HepG2 (cell line): ENCODE results near the gene OLR1. TPM values are rescaled to one million over a fixed set of nuclear protein-coding genes. Genes with fewer than 3 reads are reported as not detected.

Source experiments
- ADNP ChIP-seq: sonication (generic); formaldehyde crosslinking; IDR thresholded peaks from 2 replicates; pipeline ENCODE4 v1.4.0; 2020; ENCODE audit warnings: missing genetic modification reagents
- AHDC1 ChIP-seq: sonication (generic); formaldehyde crosslinking; IDR thresholded peaks from 2 replicates; pipeline ENCODE4 v1.5.1; 2020; ENCODE audit warnings: mild to moderate bottlenecking, missing genetic modification reagents, borderline replicate concordance
- ATF2 ChIP-seq: sonication (generic); formaldehyde crosslinking; IDR thresholded peaks from 2 replicates; pipeline ENCODE4 v1.4.0; 2020; ENCODE audit warnings: missing genetic modification reagents
- BRCA1 ChIP-seq: sonication (generic); formaldehyde crosslinking; IDR thresholded peaks from 2 replicates; pipeline ENCODE4 v1.4.0; 2020; ENCODE audit warnings: missing genetic modification reagents
- DNMT3B ChIP-seq: conservative IDR thresholded peaks from 2 replicates; pipeline ENCODE4 v1.6.1; 2016; ENCODE audit warnings: missing biosample characterization, control low read depth
- GPN1 ChIP-seq: sonication (generic); formaldehyde crosslinking; IDR thresholded peaks from 2 replicates; pipeline ENCODE4 v1.5.1; 2020; ENCODE audit warnings: missing genetic modification reagents, borderline replicate concordance
- GZF1 ChIP-seq: sonication (generic); formaldehyde crosslinking; IDR thresholded peaks from 2 replicates; pipeline ENCODE4 v1.5.1; 2020; ENCODE audit warnings: mild to moderate bottlenecking, missing genetic modification reagents
- HNRNPLL ChIP-seq: fragments of 200-400 bp; formaldehyde crosslinking; IDR thresholded peaks from 2 replicates; pipeline ENCODE4 v1.6.1; 2017; ENCODE audit warnings: mild to moderate bottlenecking, low read depth, low read length; ENCODE audit not compliant: poor library complexity, severe bottlenecking
- JUNB ChIP-seq: sonication (generic); formaldehyde crosslinking; IDR thresholded peaks from 2 replicates; pipeline ENCODE4 v1.8.0; 2022; ENCODE audit warnings: missing genetic modification reagents, mild to moderate bottlenecking, borderline replicate concordance
- KLF16 ChIP-seq, 2 experiments: sonication (generic) in 1 of 2; formaldehyde crosslinking in 1 of 2; IDR thresholded peaks; 2 replicates each; pipeline versions ENCODE4 v1.6.1 to v1.8.0; 2016 to 2023; ENCODE audit warnings: missing genetic modification reagents in 2 of 2, missing compliant biosample characterization in 1 of 2
- PHB2 ChIP-seq: fragments of 450-650 bp; IDR thresholded peaks from 2 replicates; pipeline ENCODE4 v1.6.1; 2018; ENCODE audit not compliant: partially characterized antibody
- SIN3A ChIP-seq: IDR thresholded peaks from 2 replicates; pipeline ENCODE4 v1.6.1; 2011; ENCODE audit warnings: low read depth, mild to moderate bottlenecking, control low read depth, low read length, borderline replicate concordance
- SMAD1 ChIP-seq: sonication (generic); formaldehyde crosslinking; IDR thresholded peaks from 2 replicates; pipeline ENCODE4 v1.4.0; 2020; ENCODE audit warnings: missing genetic modification reagents, low read depth, mild to moderate bottlenecking, borderline replicate concordance
- STAT5B ChIP-seq: sonication (generic); formaldehyde crosslinking; IDR thresholded peaks from 2 replicates; pipeline ENCODE4 v1.4.0; 2020; ENCODE audit warnings: missing genetic modification reagents
- WIZ ChIP-seq: sonication (generic); formaldehyde crosslinking; IDR thresholded peaks from 2 replicates; pipeline ENCODE4 v1.5.1; 2020; ENCODE audit warnings: mild to moderate bottlenecking, missing genetic modification reagents
- ZNF44 ChIP-seq: sonication (generic); formaldehyde crosslinking; IDR thresholded peaks from 2 replicates; pipeline ENCODE4 v1.5.1; 2020; ENCODE audit warnings: mild to moderate bottlenecking, missing genetic modification reagents
- ZNF709 ChIP-seq: sonication (generic); formaldehyde crosslinking; IDR thresholded peaks from 2 replicates; pipeline ENCODE4 v1.5.0; 2020; ENCODE audit warnings: mild to moderate bottlenecking, missing genetic modification reagents
- ZNF775 ChIP-seq: sonication (generic); formaldehyde crosslinking; IDR thresholded peaks from 2 replicates; pipeline ENCODE4 v1.4.0; 2020; ENCODE audit warnings: missing genetic modification reagents, mild to moderate bottlenecking, moderate library complexity, borderline replicate concordance
- polyA plus RNA-seq, 8 experiments: library from polyadenylated mRNA; depleted of rRNA in 3 of 8; stranded (reverse) in 7 of 8; unstranded in 1 of 8; fragments of >200 nt; fragmentation: Illumina TruSeq in 4 of 8; extraction: Trizol in 4 of 8; gene quantifications; 2 replicates each; pipeline versions ENCODE4 v1.2.1 to v1.2.3, GENCODE V29; 2011 to 2016; ENCODE audit warnings: low read depth in 4 of 8, missing spikeins in 1 of 8, mixed read lengths in 1 of 8; ENCODE audit not compliant: insufficient read depth in 1 of 8
- total RNA-seq, 5 experiments: library from RNA; depleted of rRNA; stranded (reverse); fragments of >200 nt; fragmentation: Illumina TruSeq; extraction: Trizol; gene quantifications; 2 replicates each; pipeline ENCODE4 v1.2.3, GENCODE V29; 2016; ENCODE audit warnings: low read depth in 1 of 5
- TF ChIP-seq, protein P1 (sequence below): IDR thresholded peaks from 2 replicates; pipeline ENCODE4 v1.6.1; 2016; ENCODE audit warnings: mild to moderate bottlenecking, missing biosample characterization, missing genetic modification reagents
- TF ChIP-seq, protein P2 (sequence below): sonication (generic); formaldehyde crosslinking; IDR thresholded peaks from 2 replicates; pipeline ENCODE4 v1.8.0; 2022; ENCODE audit warnings: mild to moderate bottlenecking, missing genetic modification reagents, moderate library complexity

Gene OLR1
- total and polyA plus RNA-seq, 2 of the 13 experiments (the other 11 are each of a cell fraction or from before 2014, with no cell fraction given): not detected

DNA sequence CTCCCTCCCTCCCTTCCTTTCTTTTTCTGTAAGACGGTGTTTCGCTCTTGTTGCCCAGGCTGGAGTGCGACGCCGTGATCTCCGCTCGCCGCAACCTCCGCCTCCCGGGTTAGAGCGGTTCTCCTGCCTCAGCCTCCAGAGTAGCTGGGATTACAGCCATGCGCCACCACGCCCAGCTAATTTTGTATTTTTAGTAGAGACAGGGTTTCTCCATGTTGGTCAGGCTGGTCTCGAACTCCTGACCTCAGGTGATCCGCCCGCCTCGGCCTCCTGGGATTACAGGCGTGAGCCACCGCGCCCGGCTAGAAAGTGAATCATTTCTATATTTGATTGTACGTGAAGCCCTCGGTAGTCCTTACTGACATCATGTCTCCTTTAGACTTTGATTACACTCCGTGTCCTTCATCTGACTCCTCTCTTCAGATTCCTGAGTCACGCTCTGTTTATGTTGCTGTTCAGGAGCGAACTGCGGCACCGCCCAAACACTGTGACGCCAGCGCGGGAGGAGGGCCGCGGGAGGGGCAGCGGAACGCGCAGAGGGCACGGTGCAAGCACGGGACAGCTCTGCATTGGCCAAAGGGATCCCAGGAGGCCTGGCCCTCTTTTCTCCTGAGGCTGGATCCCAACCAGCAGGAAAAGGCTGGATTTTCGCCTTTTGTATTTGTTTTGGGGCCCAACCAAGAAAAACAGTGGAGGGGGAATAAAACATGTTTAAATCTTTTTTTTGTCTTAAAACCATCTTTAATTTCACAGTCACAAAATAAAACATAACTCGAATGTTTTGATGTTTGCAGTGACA is 40.2 kb upstream of the OLR1 start (continued):
- TF ChIP-seq AHDC1 (CRISPR knock-in tag) (no peak), ADNP (CRISPR knock-in tag) (no peak), KLF16 (CRISPR knock-in tag; IDR thresholded peaks at IDR 0.05) (peak in 1 of 2 experiments; percentile 56; a peak in 1 of 4 replicates), ATF2 (CRISPR knock-in tag) (peak; percentile 32), ZNF709 (0 out of 2 replicates have a peak, but pooled peaks have one; percentile 23), HNRNPLL (peak; percentile 73), GZF1 (CRISPR knock-in tag) (no peak), BRCA1 (no peak), ZNF44 (CRISPR knock-in tag) (no peak), STAT5B (no peak), PHB2 (no peak), SIN3A (0 out of 2 replicates have a peak, but pooled peaks have one; percentile 21), ZNF775 (CRISPR knock-in tag) (no peak), GPN1 (CRISPR knock-in tag) (no peak), JUNB (CRISPR knock-in tag) (no peak), WIZ (CRISPR knock-in tag) (no peak), SMAD1 (no peak), DNMT3B (no peak)
- TF ChIP-seq, protein P1, sequence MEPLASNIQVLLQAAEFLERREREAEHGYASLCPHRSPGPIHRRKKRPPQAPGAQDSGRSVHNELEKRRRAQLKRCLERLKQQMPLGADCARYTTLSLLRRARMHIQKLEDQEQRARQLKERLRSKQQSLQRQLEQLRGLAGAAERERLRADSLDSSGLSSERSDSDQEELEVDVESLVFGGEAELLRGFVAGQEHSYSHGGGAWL (CRISPR knock-in tag): no peak
- TF ChIP-seq, protein P2, sequence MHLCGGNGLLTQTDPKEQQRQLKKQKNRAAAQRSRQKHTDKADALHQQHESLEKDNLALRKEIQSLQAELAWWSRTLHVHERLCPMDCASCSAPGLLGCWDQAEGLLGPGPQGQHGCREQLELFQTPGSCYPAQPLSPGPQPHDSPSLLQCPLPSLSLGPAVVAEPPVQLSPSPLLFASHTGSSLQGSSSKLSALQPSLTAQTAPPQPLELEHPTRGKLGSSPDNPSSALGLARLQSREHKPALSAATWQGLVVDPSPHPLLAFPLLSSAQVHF (CRISPR knock-in tag): no peak
